Left ventricle myocardium superior (tissue), 1 donor: ENCODE results near the gene LIMS2. TPM values are rescaled to one million over a fixed set of nuclear protein-coding genes. Genes with fewer than 3 reads are reported as not detected.

Experiments
- ATAC-seq: fragments of 200-7000 bp; cut with Tn5 transposase; one replicate; pipeline ENCODE4 v1.9.1; 2020; ENCODE audit warnings: mild to moderate bottlenecking, moderate library complexity
- DNase-seq: peaks from one replicate; pipeline ENCODE4 v3.0.0-alpha.2; 2020
- intact Hi-C: fragments of 100-400 bp; cut with micrococcal nuclease; formaldehyde crosslinking; loops from one replicate; pipeline ENCODE4 v1.11.0; 2022
- total RNA-seq: library from RNA; stranded (reverse); fragmentation: NEBNext Ultra II Directional; extraction: Animal tissue kit (Norgen Biotek cat#: 25700); gene quantifications from one replicate; pipeline ENCODE4 v1.2.1, GENCODE V29; 2021
- donor health status: DM: no; HTN: yes; CAD: no; lungs with severe emphysema.

Gene LIMS2
- total RNA-seq, 1 donor from 2014 or later, result 274 TPM

- intact Hi-C loops, result no loop called here
- peak; percentile 35 for DNase-seq
- no peak for ATAC-seq
Measured at GRCh38 chr2:127679680-127680361, 4.5 kb upstream of the LIMS2 start.

- DNase-seq, result peak; percentile 16
- intact Hi-C loops, result no loop called here
Measured at GRCh38 chr2:127678991-127679390, 3.7 kb upstream of the LIMS2 start.

GRCh38 chr2:127678531-127678930, 3.2 kb upstream of the LIMS2 start:
- ATAC-seq (no peak), DNase-seq (peak; percentile 22)
- intact Hi-C loops, result no loop called here

More at GRCh38 chr2:127678991-127679390, 3.7 kb upstream of the LIMS2 start:
- ATAC-seq, result no peak

- intact Hi-C loops, result no loop called here
- ATAC-seq (peak; percentile 37), DNase-seq (peak; percentile 59)
Measured at GRCh38 chr2:127676906-127677305, 1.6 kb upstream of the LIMS2 start.

- ATAC-seq (peak; percentile 58), DNase-seq (peak; percentile 69)
- intact Hi-C loops, result no loop called here
Measured at GRCh38 chr2:127674241-127675209, 805 bp downstream of the LIMS2 start.

- peak; percentile 36 for DNase-seq
Measured at GRCh38 chr2:127673291-127674069, 1.9 kb downstream of the LIMS2 start.

GRCh38 chr2:127672341-127673224, 2.7 kb downstream of the LIMS2 start:
- DNase-seq (peak; percentile 60), ATAC-seq (peak; percentile 52)
- intact Hi-C loops, result no loop called here

More at GRCh38 chr2:127673291-127674069, 1.9 kb downstream of the LIMS2 start:
- intact Hi-C loops, result no loop called here
- peak; percentile 10 for ATAC-seq

- peak; percentile 28 for DNase-seq
- no peak for ATAC-seq
- intact Hi-C loops, result no loop called here
Measured at GRCh38 chr2:127671557-127672302, 3.6 kb downstream of the LIMS2 start.

GRCh38 chr2:127670957-127671290, 4.4 kb downstream of the LIMS2 start:
- ATAC-seq, result no peak
- no peak for DNase-seq
- intact Hi-C loops, result no loop called here

- no peak for ATAC-seq
- intact Hi-C loops, result no loop called here
- DNase-seq, result peak; percentile 15
Measured at GRCh38 chr2:127670055-127670956, 5.0 kb downstream of the LIMS2 start.

GRCh38 chr2:127669056-127669455, 6.3 kb downstream of the LIMS2 start:
- ATAC-seq, result no peak
- intact Hi-C loops, result no loop called here
- DNase-seq, result no peak

GRCh38 chr2:127665267-127665893, 9.9 kb downstream of the LIMS2 start:
- intact Hi-C loops, result no loop called here
- no peak for DNase-seq
- no peak for ATAC-seq

GRCh38 chr2:127664895-127665225, 10.5 kb downstream of the LIMS2 start:
- ATAC-seq (no peak), DNase-seq (no peak)
- intact Hi-C loops, result no loop called here

GRCh38 chr2:127664065-127664894, 11.1 kb downstream of the LIMS2 start:
- intact Hi-C loops, result no loop called here
- DNase-seq (peak; percentile 67), ATAC-seq (peak; percentile 31)

GRCh38 chr2:127663566-127664064, 11.7 kb downstream of the LIMS2 start:
- intact Hi-C loops, result no loop called here
- DNase-seq (peak; percentile 14), ATAC-seq (no peak)
